ENCODE results near the gene ANKRD16.
"Not testable (repeated sequence)": the region's sequence is repeated elsewhere in the genome, so short reads cannot be mapped to it uniquely, and the experiment has no call there.

Gene ANKRD16

GRCh38 chr10:5873515-5873995, 16.1 kb downstream of the ANKRD16 start:
- peak; percentile 31 for DNase-seq (ENCODE audit: low read depth)

DNA sequence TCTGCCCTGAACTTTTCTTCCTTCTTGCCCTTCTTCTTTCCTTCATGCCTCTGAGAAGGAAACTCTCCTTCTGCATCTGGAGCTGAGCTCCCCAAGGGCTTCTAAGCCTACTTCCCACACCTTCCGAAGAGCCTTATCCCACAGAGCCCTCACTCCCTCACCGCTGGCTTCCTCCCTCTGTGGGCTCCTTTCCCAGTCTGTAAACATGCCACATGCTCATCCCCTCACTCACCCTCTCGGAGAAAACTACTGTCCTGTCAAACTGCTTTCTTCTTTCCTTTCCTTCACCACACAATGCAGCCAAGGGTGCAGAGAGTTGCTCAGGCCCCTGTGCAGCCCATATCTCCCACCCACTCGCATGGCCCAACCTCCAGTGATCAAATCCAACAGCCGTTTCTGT, 18.1 kb downstream of the ANKRD16 start:
- DNase-seq (ENCODE audit: low read depth) = no peak

GRCh38 chr10:5869156-5869555, 20.5 kb downstream of the ANKRD16 start:
- no peak for DNase-seq (ENCODE audit: low read depth)

DNA sequence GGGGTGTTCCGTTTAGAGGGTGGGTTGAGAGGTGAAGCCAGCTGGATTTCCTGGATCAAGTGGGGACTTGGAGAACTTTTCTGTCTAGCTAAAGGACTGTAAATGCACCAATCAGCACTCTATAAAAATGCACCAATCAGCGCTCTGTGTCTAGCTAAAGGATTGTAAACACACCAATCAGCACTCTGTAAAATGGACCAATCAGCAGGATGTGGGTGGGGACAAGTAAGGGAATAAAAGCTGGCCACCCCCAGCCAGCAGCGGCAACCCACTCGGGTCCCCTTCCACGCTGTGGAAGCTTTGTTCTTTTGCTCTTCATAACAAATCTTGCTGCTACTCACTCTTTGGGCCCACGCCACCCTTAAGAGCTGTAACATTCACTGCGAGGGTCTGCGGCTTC, 21.3 kb downstream of the ANKRD16 start:
- not testable (repeated sequence) for DNase-seq (ENCODE audit: low read depth)

DNA sequence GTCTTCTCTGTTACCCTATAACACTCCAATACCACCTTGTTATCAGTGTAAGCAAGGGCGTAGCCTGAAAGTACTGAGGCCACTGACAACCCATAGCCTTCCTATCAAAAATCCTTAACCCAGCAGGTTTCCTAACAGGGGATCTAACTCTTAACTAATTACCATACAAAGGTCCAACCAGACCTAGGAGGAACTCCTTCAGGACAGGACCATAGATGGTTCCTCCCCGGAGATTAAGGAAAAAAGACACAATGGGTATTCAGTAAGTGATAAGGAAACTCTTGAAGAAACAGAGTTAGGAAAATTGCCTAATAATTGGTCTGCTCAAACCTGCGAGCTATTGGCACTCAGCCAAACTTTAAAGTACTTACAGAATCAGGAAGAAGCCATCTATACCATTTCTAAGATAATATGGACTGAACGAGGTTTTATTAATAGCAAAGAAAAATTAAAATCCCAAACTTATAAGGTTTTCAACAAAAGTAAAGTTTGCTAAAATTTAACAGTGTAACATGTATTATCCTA, 22.5 kb downstream of the ANKRD16 start:
- DNase-seq (ENCODE audit: low read depth) = not testable (repeated sequence)

DNA sequence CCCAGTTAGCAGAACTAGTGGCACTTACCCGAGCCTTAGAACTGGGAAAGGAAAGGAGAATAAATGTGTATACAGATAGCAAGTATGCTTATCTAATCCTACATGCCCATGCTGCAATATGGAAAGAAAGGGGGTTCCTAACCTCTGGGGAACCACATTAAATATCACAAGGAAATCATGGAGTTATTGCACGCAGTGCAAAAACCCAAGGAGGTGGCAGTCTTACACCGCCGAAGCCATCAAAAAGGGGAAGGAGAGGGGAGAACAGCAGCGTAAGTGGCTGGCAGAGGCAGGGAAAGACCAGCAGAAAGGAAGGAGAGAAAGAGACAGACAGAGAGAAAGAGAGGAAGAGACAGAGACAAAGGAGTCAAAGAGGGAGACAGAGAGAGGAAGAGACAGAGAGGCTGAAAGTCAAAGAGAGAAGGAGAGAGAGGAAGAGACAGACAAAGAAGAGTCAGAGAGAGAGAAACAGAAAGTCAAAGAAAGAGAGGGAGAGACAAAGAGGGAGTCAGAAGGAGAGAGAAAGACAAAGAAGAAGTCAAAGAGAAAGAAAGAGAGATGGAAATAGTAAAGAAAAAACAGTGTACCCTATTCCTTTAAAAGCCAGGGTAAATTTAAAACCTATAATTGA, 23.1 kb downstream of the ANKRD16 start:
- not testable (repeated sequence) for DNase-seq (ENCODE audit: low read depth)

DNA sequence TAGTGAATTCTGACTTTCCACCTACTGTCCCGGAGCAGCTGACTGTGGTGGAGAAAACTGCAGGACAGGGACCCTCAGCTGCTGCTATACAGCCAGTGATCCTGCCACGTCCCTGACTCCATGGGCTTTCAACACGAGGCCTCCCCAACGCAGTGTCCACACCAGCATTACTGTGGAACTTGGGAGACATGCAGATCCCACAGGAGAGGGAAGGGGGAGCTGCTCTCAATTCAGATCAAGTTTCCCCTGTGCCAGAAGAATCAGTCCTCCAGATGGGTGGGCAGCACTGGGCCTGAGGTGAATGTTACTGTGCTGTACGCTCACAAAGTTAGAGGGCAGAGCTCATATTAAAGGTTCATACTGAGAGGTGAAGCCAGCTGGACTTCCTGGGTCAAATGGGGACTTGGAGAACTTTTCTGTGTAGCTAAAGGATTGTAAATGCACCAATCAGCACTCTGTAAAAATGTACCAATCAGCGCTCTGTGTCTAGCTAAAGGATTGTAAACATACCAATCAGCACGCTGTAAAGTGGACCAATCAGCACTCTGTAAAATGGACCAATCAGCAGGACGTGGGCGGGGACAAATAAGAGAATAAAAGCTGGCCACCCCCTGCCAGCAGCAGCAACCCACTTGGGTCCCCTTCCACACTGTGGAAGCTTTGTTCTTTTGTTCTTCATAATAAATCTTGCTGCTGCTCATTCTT, 26.6 kb downstream of the ANKRD16 start:
- not testable (repeated sequence) for DNase-seq (ENCODE audit: low read depth)

- no peak for DNase-seq (ENCODE audit: low read depth)
These were observed 27.2 kb downstream of the ANKRD16 start for GRCh38 chr10:5862360-5862961.

GRCh38 chr10:5860066-5860465, 29.6 kb downstream of the ANKRD16 start:
- no peak for DNase-seq (ENCODE audit: low read depth)

DNA sequence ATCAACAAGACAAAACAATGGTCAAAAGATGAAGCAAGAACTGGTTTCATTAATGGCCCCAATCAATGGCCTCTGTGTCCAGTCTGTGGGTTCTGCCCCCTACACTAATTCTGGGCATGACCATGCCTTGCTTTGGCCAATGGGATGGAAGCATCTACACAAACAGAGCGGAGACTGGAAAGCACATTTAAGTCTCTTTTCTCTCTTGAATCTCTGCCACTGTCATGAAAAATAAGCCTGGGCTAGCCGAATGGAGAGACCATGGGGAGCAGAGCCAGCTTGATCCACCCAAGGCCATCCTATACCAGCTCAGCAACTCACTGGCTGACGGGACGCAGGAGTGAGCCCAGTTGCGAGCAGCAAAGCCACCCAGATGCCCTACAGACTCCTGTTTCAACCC, 30.9 kb downstream of the ANKRD16 start:
- DNase-seq (ENCODE audit: low read depth) = no peak

- DNase-seq (ENCODE audit: low read depth) = no peak
These were observed 33.0 kb downstream of the ANKRD16 start for GRCh38 chr10:5856701-5857004.

DNA sequence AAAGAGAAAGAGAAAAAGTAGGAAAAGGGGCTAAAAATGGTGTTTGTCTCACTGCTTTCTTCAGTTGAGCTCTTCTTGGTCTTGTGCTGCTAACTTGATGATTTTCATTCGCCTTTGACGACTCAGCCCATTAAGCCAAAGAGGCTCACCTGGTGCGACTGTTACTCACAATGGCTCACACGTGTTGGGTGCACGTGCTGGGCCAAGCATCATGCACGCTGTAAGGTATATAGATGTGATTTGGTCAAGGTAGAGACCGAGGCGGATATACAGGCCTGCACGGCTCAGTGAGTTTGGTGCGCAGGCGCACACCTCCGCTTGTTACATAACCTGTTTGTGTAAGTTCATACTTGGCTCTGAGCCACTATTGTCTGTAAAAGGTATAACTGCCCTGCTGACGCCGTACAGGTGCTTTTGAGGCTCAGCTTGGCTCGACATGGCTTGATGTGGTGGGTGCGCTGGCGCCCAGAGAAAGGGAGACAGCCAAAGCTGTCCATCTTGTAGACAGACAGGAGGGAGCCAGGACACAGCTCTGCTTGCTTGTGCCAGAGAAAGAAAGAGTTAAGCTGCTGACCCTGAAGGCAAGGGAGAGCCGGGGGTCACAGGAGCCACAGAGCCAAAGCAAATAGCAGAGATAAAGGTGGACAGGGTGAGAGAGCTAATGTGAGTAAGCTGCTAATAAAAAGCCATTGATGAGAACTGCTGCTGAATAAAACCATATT, 33.6 kb downstream of the ANKRD16 start:
- DNase-seq (ENCODE audit: low read depth) = no peak

DNA sequence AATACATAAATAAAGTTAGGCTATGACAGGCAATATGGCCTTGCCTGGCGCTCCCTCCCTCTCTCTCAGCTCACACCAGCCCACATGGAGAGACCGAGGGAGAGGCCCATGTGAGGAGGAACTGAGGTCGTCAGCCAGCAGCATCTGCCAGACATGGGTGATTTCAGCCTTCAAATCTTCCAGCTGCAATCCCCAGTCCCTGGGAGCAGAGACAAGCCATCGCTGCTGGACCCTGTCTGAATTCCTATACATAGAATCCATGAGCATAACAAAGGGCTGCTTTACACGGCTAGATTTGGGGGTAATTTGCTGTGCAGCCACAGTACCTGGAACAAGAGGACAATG, 35.6 kb downstream of the ANKRD16 start:
- no peak for DNase-seq (ENCODE audit: low read depth)

- DNase-seq (ENCODE audit: low read depth) = not testable (repeated sequence)
These were observed 43.0 kb downstream of the ANKRD16 start for GRCh38 chr10:5846667-5847066.

GRCh38 chr10:5844345-5845055, 45.2 kb downstream of the ANKRD16 start:
- no peak for DNase-seq (ENCODE audit: low read depth)

DNA sequence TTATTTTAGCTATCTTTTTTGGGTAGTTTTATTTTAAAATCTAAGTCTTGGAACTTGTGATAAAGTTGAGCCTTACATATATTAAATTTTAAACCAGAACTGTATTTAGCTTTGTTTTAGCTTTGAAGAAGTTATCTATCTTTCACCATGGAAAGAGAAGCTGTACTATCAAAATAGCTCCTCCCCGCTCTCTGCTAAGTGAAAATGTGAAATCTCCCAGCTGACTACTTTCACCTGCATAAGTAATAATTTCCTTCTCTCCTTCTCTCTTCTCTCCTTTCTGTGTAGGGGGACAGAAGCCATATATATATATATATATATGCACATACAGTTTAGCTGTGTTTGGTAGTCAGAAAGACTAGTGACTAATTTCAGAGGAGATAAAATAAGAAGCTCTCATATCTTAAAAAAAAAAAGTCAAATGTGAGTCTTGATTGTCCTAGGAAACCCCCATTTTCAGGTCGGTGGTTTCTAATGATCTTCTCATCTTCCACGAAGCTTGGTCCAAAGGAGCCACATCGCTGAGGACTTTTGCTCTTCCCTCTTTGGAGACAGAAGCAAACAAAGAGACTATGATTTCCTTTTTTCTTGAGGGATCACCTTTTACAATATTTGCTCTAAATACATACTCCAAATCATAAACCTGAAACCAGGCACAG, 45.9 kb downstream of the ANKRD16 start:
- no peak for DNase-seq (ENCODE audit: low read depth)

DNA sequence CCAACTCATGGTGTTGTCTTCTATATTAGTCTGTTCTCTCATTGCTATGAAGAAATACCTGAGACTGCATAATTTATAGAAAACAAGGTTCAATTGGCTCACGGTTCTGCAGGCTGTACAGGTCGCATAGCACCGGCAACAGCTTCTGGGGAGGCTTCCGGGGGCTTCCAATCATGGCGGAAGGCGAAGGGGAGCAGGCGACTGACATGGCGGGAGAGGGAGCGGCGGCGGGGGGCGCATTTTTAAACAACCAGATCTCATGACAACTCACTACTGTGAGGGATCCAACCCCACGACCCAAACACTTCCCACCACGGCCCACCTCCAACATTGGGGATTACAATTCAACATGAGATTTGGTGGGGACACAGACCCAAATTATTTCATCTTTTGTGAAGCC, 47.7 kb downstream of the ANKRD16 start:
- no peak for DNase-seq (ENCODE audit: low read depth)

- DNase-seq (ENCODE audit: low read depth) = no peak
These were observed 49.1 kb downstream of the ANKRD16 start for GRCh38 chr10:5840314-5841307.

GRCh38 chr10:5836181-5836580, 53.5 kb downstream of the ANKRD16 start:
- not testable (repeated sequence) for DNase-seq (ENCODE audit: low read depth)

- no peak for DNase-seq (ENCODE audit: low read depth)
These were observed 54.1 kb downstream of the ANKRD16 start for GRCh38 chr10:5835446-5836095.

Measured in stimulated activated CD8-positive, alpha-beta memory T cell treated with anti-CD3 and anti-CD28 coated beads, Interleukin-15, amount 100 ng/mL, for 24 hours (primary cell).